Right lobe of liver (tissue), 4 donors: ENCODE results near the gene DIAPH2.

Experiments
- CTCF ChIP-seq, 4 donors: fragments of 200-600 bp in 3 of 4; fragments of 450-650 bp in 1 of 4; IDR thresholded peaks; one replicate each; pipeline versions ENCODE4 v1.5.1 to v1.8.0; 2016 to 2022; ENCODE audit warnings: antibody characterized with exemption in 4 of 4, mild to moderate bottlenecking in 2 of 4
- POLR2A ChIP-seq: fragments of 450-650 bp; IDR thresholded peaks from one replicate; pipeline ENCODE4 v1.6.1; 2017; ENCODE audit warnings: antibody characterized with exemption, mild to moderate bottlenecking
- donor health status: DM: no; HTN: no; CAD: no.
- donor health status: DM: no; HTN: no; CAD: no.
- donor health status: DM: no; HTN: yes; CAD: no.

- TF ChIP-seq CTCF (IDR thresholded peaks at IDR 0.05) (no peak), POLR2A (no peak)
Measured at GRCh38 chrX:97517763-97518162, 833.1 kb downstream of the DIAPH2 start.
